Measurements from ENCODE around the gene MGLL. TPM values are rescaled to one million over a fixed set of nuclear protein-coding genes. Genes with fewer than 3 reads are reported as not detected.

The MGLL gene
- total and polyA plus RNA-seq, 9 of the 15 experiments (the other 6 are each of a cell fraction or from before 2014, with no cell fraction given) = 0.12 to 0.32 (median 0.18) TPM; not detected in 6

DNA sequence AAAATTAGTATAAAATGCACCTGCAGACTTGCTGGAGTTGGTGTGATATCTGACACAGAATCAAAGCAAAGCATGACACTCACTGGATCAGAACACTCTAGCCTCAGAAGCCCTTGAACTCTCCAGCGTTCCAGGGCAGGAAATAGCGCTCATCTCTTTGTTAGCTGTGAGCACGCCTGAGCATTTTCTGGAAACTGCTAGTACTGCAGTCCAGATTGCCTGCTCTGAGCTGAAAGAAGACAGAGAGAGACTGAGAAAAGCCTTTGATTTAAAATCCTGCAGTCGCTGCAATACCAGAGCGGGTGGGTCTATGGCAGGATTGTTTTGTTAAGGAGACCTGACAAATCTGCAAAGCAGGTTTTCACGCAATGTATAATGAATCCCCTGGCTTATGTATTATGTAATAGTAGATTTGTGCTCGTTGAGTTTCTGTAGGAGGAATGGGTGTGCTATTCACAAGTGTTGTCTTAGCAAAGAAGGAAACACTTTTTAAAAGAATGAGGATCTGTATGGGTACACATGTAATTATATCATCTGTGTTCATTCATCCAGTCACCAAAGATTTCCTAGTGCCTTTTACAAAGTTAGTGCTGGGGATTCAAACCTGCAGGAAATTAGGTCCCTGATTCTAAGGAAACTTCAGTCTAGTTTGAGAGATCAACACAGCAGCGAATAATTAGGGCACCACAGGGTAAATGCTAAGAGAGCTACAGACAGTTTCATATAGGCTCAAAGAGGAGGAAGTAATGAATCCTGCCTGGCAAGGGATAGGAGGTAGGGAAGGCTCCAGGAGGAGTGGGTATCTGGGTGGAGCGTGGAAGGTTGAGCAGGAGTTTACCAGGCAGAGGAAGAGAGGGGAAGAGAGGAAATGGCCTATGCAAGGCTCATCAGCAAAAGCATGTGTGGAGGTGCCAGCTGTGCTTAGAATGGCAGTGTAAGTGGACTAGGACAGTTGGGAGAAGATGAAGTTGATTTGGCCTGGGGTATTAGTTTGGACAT lies 26.1 kb upstream of the MGLL start:
- in situ Hi-C loops (cut with MboI) (no loop called here), intact Hi-C loops (cut with micrococcal nuclease) (no loop called here)
- Histone ChIP-seq H3K27me3 (ENCODE audit: control insufficient read depth in 2 of 2, insufficient read depth in 2 of 2, low read length in 2 of 2) (peaks cover 8 to 31% of the 10 kb centered on the region in 2 experiments; a peak in 4 of 5 replicates), H3K9me1 (ENCODE audit: control insufficient read depth, insufficient read depth, low read length) (no peaks in the 10 kb centered on the region), H3K9me3 (replicated peaks; ENCODE audit: control insufficient read depth, insufficient read depth, low read depth, low read length) (no peaks in the 10 kb centered on the region), H3K79me2 (ENCODE audit: control insufficient read depth, insufficient read depth, low read length) (no peaks in the 10 kb centered on the region), H3K27ac (ENCODE audit: extremely low read depth, low read depth, low read length) (no peak overlapping the region), H3K36me3 (ENCODE audit: control insufficient read depth, insufficient read depth, low read length) (no peaks in the 10 kb centered on the region), H3K4me2 (ENCODE audit: insufficient read depth, low read length) (no peak overlapping the region), H3K4me1 (replicated peaks in 1 of 2; ENCODE audit: control insufficient read depth in 2 of 2, insufficient read depth in 2 of 2, low read length in 2 of 2) (no peaks in the 10 kb centered on the region), H4K20me1 (replicated peaks; ENCODE audit: control insufficient read depth, insufficient read depth, low read length) (no peaks in the 10 kb centered on the region), H3K9ac (ENCODE audit: insufficient read depth in 1 of 2, low read depth in 2 of 2, low read length in 2 of 2) (no peak overlapping the region), H2AFZ (ENCODE audit: low read depth, low read length) (no peak overlapping the region), H3K4me3 (no peak overlapping the region)
- ATAC-seq (no peak), DNase-seq (ENCODE audit: extremely low read depth in 1 of 4, low spot score in 3 of 4) (no peak), FAIRE-seq (no peak)
- ChIA-PET CTCF (ENCODE audit: low intra/inter-chr PET ratio) (no interaction called here), POLR2A (no interaction called here)
- no peak for TF ChIP-seq BRD9 (IDR thresholded peaks at IDR 0.05; ENCODE audit: low read depth, partially characterized antibody)
- TF ChIP-seq POLR2A (conservative IDR thresholded peaks at IDR 0.05) = no peak
- TF ChIP-seq ZBTB8A (IDR thresholded peaks at IDR 0.05; ENCODE audit: partially characterized antibody) = no peak
- TF ChIP-seq MTF1 (CRISPR knock-in tag; IDR thresholded peaks at IDR 0.05; ENCODE audit: borderline replicate concordance) = no peak
- no peak for TF ChIP-seq FOXA1 (IDR thresholded peaks at IDR 0.05; ENCODE audit: borderline replicate concordance)
- no peak for TF ChIP-seq SP1 (CRISPR knock-in tag; IDR thresholded peaks at IDR 0.05)
- TF ChIP-seq ASH1L (IDR thresholded peaks at IDR 0.05; ENCODE audit: borderline replicate concordance, low read depth, partially characterized antibody) = no peak
- 3% methylated on average over 8 of the region's 9 CpGs for WGBS (ENCODE audit: insufficient coverage, low coverage, missing lambda C conversion rate)
- BruUV-seq (replicated peaks) = no TSS peak
